ENCODE measurements around the gene UST. TPM values are rescaled to one million over a fixed set of nuclear protein-coding genes. Genes with fewer than 3 reads are reported as not detected.

The UST gene
- total RNA-seq, 1 experiment from 2014 or later, result 10.0 TPM

- DNase-seq (ENCODE audit: unreplicated experiment), result no peak
- ChIA-PET CTCF (no interaction called here), POLR2A (interaction anchor here (1.1 kb wide), 1 partner anchor 13 kb away, joined by 3 read pairs; no protein-coding TSS in a partner anchor)
- Mint-ChIP-seq H3K4me3 (ENCODE audit: unreplicated experiment) (no peak overlapping the region), H3K27me3 (ENCODE audit: insufficient read depth, unreplicated experiment) (no peaks in the 10 kb centered on the region), H3K27ac (ENCODE audit: low read depth, unreplicated experiment) (no peak overlapping the region), H3K4me1 (ENCODE audit: insufficient read depth, unreplicated experiment) (peaks cover 18% of the 10 kb centered on the region), H3K36me3 (ENCODE audit: insufficient read depth, unreplicated experiment) (no peaks in the 10 kb centered on the region), H3K9me3 (ENCODE audit: unreplicated experiment) (no peaks in the 10 kb centered on the region)
- intact Hi-C loops (cut with micrococcal nuclease), result no loop called here
- no peak for TF ChIP-seq CTCF (IDR thresholded peaks at IDR 0.05; ENCODE audit: unreplicated experiment)
- no TSS peak for BruUV-seq (replicated peaks)
These were observed 76.0 kb downstream of the UST start for GRCh38 chr6:148822819-148823218.

- POLR2A ChIA-PET, result interaction anchor here (0.7 kb wide), 1 partner anchor 72 kb away, joined by 3 read pairs; no protein-coding TSS in a partner anchor
- intact Hi-C loops (cut with micrococcal nuclease), result no loop called here
- H3K36me3 Mint-ChIP-seq (ENCODE audit: insufficient read depth, unreplicated experiment), result no peaks in the 10 kb centered on the region
- BruUV-seq (replicated peaks), result no TSS peak
- DNase-seq (ENCODE audit: unreplicated experiment), result no peak
- CTCF ChIA-PET, result interaction anchor here (0.6 to 1.2 kb wide), 2 partner anchors 11 to 124 kb away, joined by 3 to 5 read pairs; no protein-coding TSS in a partner anchor
- no peak for TF ChIP-seq CTCF (IDR thresholded peaks at IDR 0.05; ENCODE audit: unreplicated experiment)
- no peaks in the 10 kb centered on the region for H3K9me3 Mint-ChIP-seq (ENCODE audit: unreplicated experiment)
- peaks cover 9% of the 10 kb centered on the region for H3K4me1 Mint-ChIP-seq (ENCODE audit: insufficient read depth, unreplicated experiment)
- no peaks in the 10 kb centered on the region for H3K27me3 Mint-ChIP-seq (ENCODE audit: insufficient read depth, unreplicated experiment)
- H3K4me3 Mint-ChIP-seq (ENCODE audit: unreplicated experiment), result no peak overlapping the region
- H3K27ac Mint-ChIP-seq (ENCODE audit: low read depth, unreplicated experiment), result no peak overlapping the region
These were observed 77.5 kb downstream of the UST start for GRCh38 chr6:148824291-148824690.

GRCh38 chr6:148824960-148825359 lies 78.1 kb downstream of the UST start:
- Mint-ChIP-seq H3K4me1 (ENCODE audit: insufficient read depth, unreplicated experiment) (peaks cover 13% of the 10 kb centered on the region), H3K9me3 (ENCODE audit: unreplicated experiment) (no peaks in the 10 kb centered on the region), H3K27ac (ENCODE audit: low read depth, unreplicated experiment) (no peak overlapping the region), H3K36me3 (ENCODE audit: insufficient read depth, unreplicated experiment) (no peaks in the 10 kb centered on the region), H3K4me3 (ENCODE audit: unreplicated experiment) (no peak overlapping the region), H3K27me3 (ENCODE audit: insufficient read depth, unreplicated experiment) (no peaks in the 10 kb centered on the region)
- no peak for TF ChIP-seq CTCF (IDR thresholded peaks at IDR 0.05; ENCODE audit: unreplicated experiment)
- intact Hi-C loops (cut with micrococcal nuclease), result no loop called here
- BruUV-seq (replicated peaks), result no TSS peak
- no peak for DNase-seq (ENCODE audit: unreplicated experiment)
- CTCF ChIA-PET, result interaction anchor here (0.6 to 1.2 kb wide), 2 partner anchors 24 to 123 kb away, joined by 3 read pairs; no protein-coding TSS in a partner anchor
- POLR2A ChIA-PET, result no interaction called here

- Mint-ChIP-seq H3K4me3 (ENCODE audit: unreplicated experiment) (no peak overlapping the region), H3K36me3 (ENCODE audit: insufficient read depth, unreplicated experiment) (no peaks in the 10 kb centered on the region), H3K27ac (ENCODE audit: low read depth, unreplicated experiment) (no peak overlapping the region), H3K9me3 (ENCODE audit: unreplicated experiment) (no peaks in the 10 kb centered on the region), H3K27me3 (ENCODE audit: insufficient read depth, unreplicated experiment) (no peaks in the 10 kb centered on the region), H3K4me1 (ENCODE audit: insufficient read depth, unreplicated experiment) (peaks cover 18% of the 10 kb centered on the region)
- POLR2A ChIA-PET, result interaction anchor here (0.6 kb wide), 1 partner anchor 9 kb away, joined by 3 read pairs; no protein-coding TSS in a partner anchor
- intact Hi-C loops (cut with micrococcal nuclease), result no loop called here
- CTCF ChIA-PET, result interaction anchor here (1.2 kb wide), 1 partner anchor 24 kb away, joined by 3 read pairs; no protein-coding TSS in a partner anchor
- no peak for DNase-seq (ENCODE audit: unreplicated experiment)
- no TSS peak for BruUV-seq (replicated peaks)
- no peak for TF ChIP-seq CTCF (IDR thresholded peaks at IDR 0.05; ENCODE audit: unreplicated experiment)
These were observed 78.7 kb downstream of the UST start for GRCh38 chr6:148825492-148825891.

Measured in MCF 10A (cell line).